Activated naive CD8-positive, alpha-beta T cell treated with anti-CD3 and anti-CD28 coated beads for 36 hours (primary cell): ENCODE results near the gene CTF1. TPM values are rescaled to one million over a fixed set of nuclear protein-coding genes. Genes with fewer than 3 reads are reported as not detected.
A peak's percentile ranks its signal among the peaks of the same experiment; 100 is the strongest.

Experiments
- DNase-seq: peaks from one replicate; pipeline ENCODE4 v3.0.0; 2021
- H3K27ac Mint-ChIP-seq: one replicate; pipeline ENCODE4 v1.8.0; 2022; ENCODE audit warnings: mild to moderate bottlenecking, moderate library complexity, mixed read lengths
- H3K27me3 Mint-ChIP-seq: one replicate; pipeline ENCODE4 v1.8.0; 2022; ENCODE audit warnings: mild to moderate bottlenecking, mixed read lengths
- H3K36me3 Mint-ChIP-seq: one replicate; pipeline ENCODE4 v1.8.0; 2021; ENCODE audit warnings: mild to moderate bottlenecking, mixed read lengths
- H3K4me1 Mint-ChIP-seq: one replicate; pipeline ENCODE4 v1.8.0; 2021; ENCODE audit warnings: mixed read lengths
- H3K4me3 Mint-ChIP-seq: one replicate; pipeline ENCODE4 v1.8.0; 2022; ENCODE audit warnings: mild to moderate bottlenecking, moderate library complexity, mixed read lengths
- H3K9me3 Mint-ChIP-seq: one replicate; pipeline ENCODE4 v1.8.0; 2022; ENCODE audit warnings: mixed read lengths
- total RNA-seq, 2 experiments: library from RNA; stranded (reverse); gene quantifications; one replicate each; pipeline ENCODE4 v1.2.3, GENCODE V29; 2021

Gene CTF1
- total RNA-seq, 2 experiments from 2014 or later: 0.16 to 0.38 TPM

GRCh38 chr16:30948667-30949649 is 52.5 kb downstream of the CTF1 start, which contains the start of gene ORAI3:
ORAI3 (plus strand) TSS chr16:30949068; CDS start chr16:30949290, 222 bp downstream.
- Mint-ChIP-seq H3K36me3 (peaks cover 9% of the 10 kb centered on the region), H3K9me3 (no peaks in the 10 kb centered on the region), H3K4me3 (peak within 1 kb of the TSS; percentile 89), H3K27me3 (no peaks in the 10 kb centered on the region), H3K27ac (peak within 1 kb of the TSS; percentile 70), H3K4me1 (peaks cover 13% of the 10 kb centered on the region)
- peak; percentile 50 for DNase-seq

- Mint-ChIP-seq H3K27ac (peak overlapping the region; percentile 70), H3K4me1 (peaks cover 13% of the 10 kb centered on the region), H3K27me3 (no peaks in the 10 kb centered on the region), H3K4me3 (peak overlapping the region; percentile 89), H3K9me3 (no peaks in the 10 kb centered on the region), H3K36me3 (peaks cover 3% of the 10 kb centered on the region)
- DNase-seq: peak; percentile 53
These were observed 53.5 kb downstream of the CTF1 start for GRCh38 chr16:30949650-30950515.

- Mint-ChIP-seq H3K4me1 (peaks cover 13% of the 10 kb centered on the region), H3K27ac (peak overlapping the region; percentile 70)
- DNase-seq: no peak
These were observed 54.2 kb downstream of the CTF1 start for GRCh38 chr16:30950516-30951065.

GRCh38 chr16:30951193-30951592 is 54.8 kb downstream of the CTF1 start:
- Mint-ChIP-seq H3K36me3 (peaks cover 3% of the 10 kb centered on the region), H3K4me3 (no peak overlapping the region), H3K4me1 (peaks cover 16% of the 10 kb centered on the region), H3K9me3 (no peaks in the 10 kb centered on the region), H3K27ac (no peak overlapping the region), H3K27me3 (no peaks in the 10 kb centered on the region)
- no peak for DNase-seq

More at GRCh38 chr16:30950516-30951065, 54.2 kb downstream of the CTF1 start:
- no peaks in the 10 kb centered on the region for H3K9me3 Mint-ChIP-seq
- peak overlapping the region; percentile 89 for H3K4me3 Mint-ChIP-seq
- H3K36me3 Mint-ChIP-seq: peaks cover 3% of the 10 kb centered on the region
- H3K27me3 Mint-ChIP-seq: no peaks in the 10 kb centered on the region

- no peak overlapping the region for H3K4me3 Mint-ChIP-seq
- peaks cover 3% of the 10 kb centered on the region for H3K36me3 Mint-ChIP-seq
- no peaks in the 10 kb centered on the region for H3K27me3 Mint-ChIP-seq
- H3K4me1 Mint-ChIP-seq: peaks cover 17% of the 10 kb centered on the region
- no peak overlapping the region for H3K27ac Mint-ChIP-seq
- DNase-seq: no peak
- no peaks in the 10 kb centered on the region for H3K9me3 Mint-ChIP-seq
These were observed 55.3 kb downstream of the CTF1 start for GRCh38 chr16:30951750-30952149.

- Mint-ChIP-seq H3K4me3 (no peak overlapping the region), H3K4me1 (peaks cover 17% of the 10 kb centered on the region), H3K27ac (no peak overlapping the region), H3K27me3 (no peaks in the 10 kb centered on the region), H3K9me3 (no peaks in the 10 kb centered on the region), H3K36me3 (peaks cover 2% of the 10 kb centered on the region)
- DNase-seq: no peak
These were observed 56.7 kb downstream of the CTF1 start for GRCh38 chr16:30953111-30953510.

Other genes starting within 250 kb of the CTF1 start
- 10 to 100 TPM; 90.1 to 93.3 TPM for gene PRR14, start 245.7 kb upstream of the CTF1 start, total RNA-seq
- gene FBRS, start 238.2 kb upstream of the CTF1 start, total RNA-seq: 10 to 100 TPM; 92.8 to 94.5 TPM
- gene SRCAP, start 197.4 kb upstream of the CTF1 start, total RNA-seq: 10 to 100 TPM; 66.1 to 72.6 TPM
- gene PHKG2, start 148.2 kb upstream of the CTF1 start, total RNA-seq: 10 to 100 TPM; 31.1 to 32.0 TPM
- gene CFAP119, start 134.6 kb upstream of the CTF1 start, total RNA-seq: 1 to 10 TPM; 3.7 to 6.4 TPM
- 100 to 1,000 TPM in 1 of 2 experiments, 10 to 100 TPM in 1; 95.2 to 107 TPM for gene RNF40, start 134.3 kb upstream of the CTF1 start, total RNA-seq
- gene ZNF629, start 109.4 kb upstream of the CTF1 start, total RNA-seq: 1 to 10 TPM; 5.4 to 5.5 TPM
- 10 to 100 TPM; 20.8 to 22.0 TPM for gene BCL7C, start 2.5 kb upstream of the CTF1 start, total RNA-seq
- gene FBXL19, start 27.0 kb downstream of the CTF1 start, total RNA-seq: 10 to 100 TPM; 24.9 to 27.0 TPM
- gene ORAI3, start 52.5 kb downstream of the CTF1 start, total RNA-seq: 1 to 10 TPM; 5.4 to 5.7 TPM
- 10 to 100 TPM; 28.5 to 31.7 TPM for gene SETD1A, start 61.1 kb downstream of the CTF1 start, total RNA-seq
- gene HSD3B7, start 88.6 kb downstream of the CTF1 start, total RNA-seq: 1 to 10 TPM; 1.5 TPM
- gene STX1B, start 114.0 kb downstream of the CTF1 start, total RNA-seq: 1 to 10 TPM; 1.3 to 1.6 TPM
- gene STX4, start 136.9 kb downstream of the CTF1 start, total RNA-seq: 10 to 100 TPM; 32.4 to 33.0 TPM
- gene ZNF668, start 177.6 kb downstream of the CTF1 start, total RNA-seq: 10 to 100 TPM; 17.3 to 18.5 TPM
- gene ZNF646, start 177.8 kb downstream of the CTF1 start, total RNA-seq: 10 to 100 TPM; 20.0 to 21.8 TPM
- 1 to 10 TPM; 3.0 to 3.1 TPM for gene PRSS53, start 192.3 kb downstream of the CTF1 start, total RNA-seq
- 10 to 100 TPM; 57.9 to 61.3 TPM for gene VKORC1, start 198.2 kb downstream of the CTF1 start, total RNA-seq
- 10 to 100 TPM; 45.5 to 49.3 TPM for gene BCKDK, start 211.8 kb downstream of the CTF1 start, total RNA-seq
- gene KAT8, start 221.1 kb downstream of the CTF1 start, total RNA-seq: 10 to 100 TPM; 48.9 to 49.9 TPM
- gene PRSS8, start 239.1 kb downstream of the CTF1 start, total RNA-seq: not detected